HUES48 (cell line): ENCODE data around the gene MAGI3.
"Not testable (repeated sequence)": the region's sequence is repeated elsewhere in the genome, so short reads cannot be mapped to it uniquely, and the experiment has no call there.

Source experiments
- H3K27ac ChIP-seq: one replicate; pipeline ENCODE4 v1.7.0; 2013; ENCODE audit warnings: low read depth, low read length, inconsistent platforms
- H3K27me3 ChIP-seq: 2 replicates; pipeline ENCODE4 v1.6.1; 2013; ENCODE audit warnings: mild to moderate bottlenecking, low read length; ENCODE audit not compliant: control insufficient read depth, insufficient read depth
- H3K36me3 ChIP-seq: 2 replicates; pipeline ENCODE4 v1.6.1; 2013; ENCODE audit warnings: low read length; ENCODE audit not compliant: control insufficient read depth, insufficient read depth
- H3K4me1 ChIP-seq: 2 replicates; pipeline ENCODE4 v1.6.1; 2013; ENCODE audit warnings: mild to moderate bottlenecking, low read length; ENCODE audit not compliant: control insufficient read depth, insufficient read depth
- H3K4me3 ChIP-seq: 2 replicates; pipeline ENCODE4 v1.5.1; 2013; ENCODE audit warnings: mild to moderate bottlenecking, low read depth, low read length
- H3K9ac ChIP-seq: 2 replicates; pipeline ENCODE4 v1.6.1; 2013; ENCODE audit warnings: mild to moderate bottlenecking, low read depth, low read length, moderate library complexity
- H3K9me3 ChIP-seq: 2 replicates; pipeline ENCODE4 v1.6.1; 2013; ENCODE audit warnings: low read length; ENCODE audit not compliant: control insufficient read depth, insufficient read depth

MAGI3 gene

DNA sequence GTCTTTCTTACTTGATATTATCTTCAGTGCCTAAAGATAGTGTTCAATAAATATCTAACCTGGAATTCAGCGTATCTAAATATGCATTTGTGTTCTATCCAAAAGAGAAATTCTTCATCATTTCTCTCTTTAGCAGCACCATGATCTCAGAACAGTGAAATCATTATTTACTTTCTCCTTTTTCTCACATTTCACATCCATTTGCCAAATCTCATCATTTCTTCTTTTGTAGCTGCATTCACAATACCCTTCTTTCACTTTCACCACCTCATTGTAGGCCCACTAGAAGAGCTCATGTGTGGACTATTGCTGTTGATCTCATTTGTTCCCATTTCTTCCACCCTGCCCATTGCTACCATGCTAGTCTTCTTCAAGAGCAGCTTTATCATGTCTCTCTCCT is 191.0 kb downstream of the MAGI3 start:
- Histone ChIP-seq H3K4me3 (no peak overlapping the region), H3K27me3 (no peaks in the 10 kb centered on the region), H3K9ac (no peak overlapping the region), H3K36me3 (no peaks in the 10 kb centered on the region), H3K9me3 (no peaks in the 10 kb centered on the region), H3K27ac (no peak overlapping the region), H3K4me1 (peaks cover 7% of the 10 kb centered on the region; the same call in 1 of the 2 replicates)

DNA sequence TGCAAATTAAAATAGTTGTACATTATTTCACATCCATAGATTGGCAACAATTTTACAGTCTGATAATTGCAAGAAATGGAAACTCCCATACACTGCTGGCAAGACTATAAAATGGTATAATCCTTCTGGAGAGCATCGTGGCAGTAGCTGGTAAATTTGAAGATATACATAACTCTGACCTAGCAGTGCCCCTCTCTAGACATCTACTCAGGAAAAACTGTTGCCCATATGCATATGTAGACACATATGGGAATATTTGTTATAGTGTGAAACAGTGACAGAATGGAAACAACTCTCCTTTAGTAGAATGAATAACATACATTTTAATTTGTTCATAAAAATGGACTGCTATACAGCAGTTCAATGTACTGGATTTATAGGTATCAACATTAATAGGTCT is 191.8 kb downstream of the MAGI3 start:
- no peak overlapping the region for H3K4me3 ChIP-seq
- H3K4me1 ChIP-seq: peaks cover 7% of the 10 kb centered on the region; the same call in 1 of the 2 replicates
- no peaks in the 10 kb centered on the region for H3K9me3 ChIP-seq
- H3K9ac ChIP-seq: no peak overlapping the region
- H3K27ac ChIP-seq: no peak overlapping the region
- no peaks in the 10 kb centered on the region for H3K36me3 ChIP-seq
- no peaks in the 10 kb centered on the region for H3K27me3 ChIP-seq

DNA sequence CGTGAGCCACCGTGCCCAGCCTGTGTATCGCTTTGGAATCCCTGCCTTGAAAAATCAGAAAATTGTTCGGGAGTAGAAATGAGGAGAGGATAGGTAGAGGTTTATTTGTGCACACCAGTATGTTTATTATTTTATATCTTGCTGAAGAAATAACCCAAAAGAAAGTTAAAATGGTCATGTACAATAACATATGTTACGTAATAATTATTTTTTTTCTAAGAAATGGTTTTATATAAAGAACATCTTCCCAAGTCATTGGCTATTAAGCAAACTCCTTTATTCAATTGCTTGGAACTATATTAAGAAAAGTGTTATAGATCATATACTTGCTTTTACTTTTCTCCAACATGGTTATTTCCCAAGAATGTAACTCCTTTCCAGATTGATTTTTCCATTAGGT is 197.2 kb downstream of the MAGI3 start:
- H3K9me3 ChIP-seq: no peaks in the 10 kb centered on the region
- no peaks in the 10 kb centered on the region for H3K36me3 ChIP-seq
- no peaks in the 10 kb centered on the region for H3K27me3 ChIP-seq
- H3K27ac ChIP-seq: no peak overlapping the region
- peaks cover 7% of the 10 kb centered on the region; the same call in 1 of the 2 replicates for H3K4me1 ChIP-seq
- no peak overlapping the region for H3K9ac ChIP-seq
- no peak overlapping the region for H3K4me3 ChIP-seq

DNA sequence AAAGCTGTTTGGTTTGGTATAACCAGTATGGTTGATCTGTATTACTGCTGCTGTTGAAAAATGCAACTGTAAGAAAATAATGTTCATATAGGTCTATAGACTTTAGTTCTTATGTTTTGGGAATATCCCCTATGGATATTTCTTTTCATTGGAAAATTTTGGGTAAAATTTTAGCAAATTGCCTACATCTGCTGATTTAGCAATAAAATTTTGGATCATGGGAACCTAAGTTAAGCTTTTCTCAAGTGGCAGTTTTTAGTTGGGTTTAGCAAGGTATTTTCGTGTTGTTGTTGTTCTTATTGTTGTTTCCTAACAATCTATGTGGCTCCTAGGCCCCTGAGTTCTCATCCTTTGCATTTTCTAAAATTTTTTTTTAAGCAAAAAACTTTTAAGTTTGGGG is 201.9 kb downstream of the MAGI3 start:
- H3K27ac ChIP-seq: no peak overlapping the region
- H3K4me1 ChIP-seq: 0 out of 2 replicates have a peak, but pooled peaks cover 4% of the 10 kb centered on the region
- H3K4me3 ChIP-seq: no peak overlapping the region
- H3K27me3 ChIP-seq: no peaks in the 10 kb centered on the region
- H3K9me3 ChIP-seq: no peaks in the 10 kb centered on the region
- peaks cover 10% of the 10 kb centered on the region for H3K36me3 ChIP-seq
- H3K9ac ChIP-seq: no peak overlapping the region

DNA sequence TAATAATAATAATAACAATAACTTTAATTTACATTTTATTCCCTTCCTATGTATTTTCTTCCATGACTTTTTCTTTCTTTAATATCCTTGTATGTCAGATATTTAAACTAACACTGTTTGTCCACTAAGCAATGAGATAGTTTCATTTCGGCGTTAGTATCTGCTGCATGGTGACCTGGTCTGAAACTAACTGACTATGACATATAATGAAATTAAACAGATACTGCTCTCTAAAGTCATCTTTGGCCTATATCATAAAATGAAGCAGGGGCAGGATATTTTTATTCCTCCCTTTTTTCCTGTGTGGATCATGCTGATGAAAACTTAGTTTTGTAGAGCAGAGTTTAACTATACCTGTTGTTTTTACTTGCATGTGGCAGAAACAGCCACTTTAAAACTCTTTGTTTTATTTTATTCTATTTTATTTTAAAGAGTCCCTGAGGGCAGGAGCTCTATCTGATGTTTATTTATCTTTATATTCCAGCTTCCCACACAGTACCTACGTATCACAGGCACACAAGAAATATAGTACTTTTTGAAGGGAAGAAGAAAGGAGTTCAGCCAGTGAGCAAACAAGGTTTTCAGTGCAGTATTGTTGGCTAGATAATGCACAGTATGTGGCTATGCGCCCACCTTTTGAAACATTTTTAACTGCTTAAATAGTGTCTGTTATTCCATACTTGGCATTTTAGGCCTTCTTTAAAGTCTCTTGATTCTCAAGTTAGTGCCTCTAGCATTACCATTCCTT is 203.4 kb downstream of the MAGI3 start:
- Histone ChIP-seq H3K36me3 (peaks cover 14% of the 10 kb centered on the region), H3K27me3 (no peaks in the 10 kb centered on the region), H3K9me3 (peaks cover 3% of the 10 kb centered on the region; the same call in 1 of the 2 replicates), H3K27ac (no peak overlapping the region), H3K4me3 (no peak overlapping the region), H3K4me1 (0 out of 2 replicates have a peak, but pooled peaks cover 4% of the 10 kb centered on the region), H3K9ac (no peak overlapping the region)

DNA sequence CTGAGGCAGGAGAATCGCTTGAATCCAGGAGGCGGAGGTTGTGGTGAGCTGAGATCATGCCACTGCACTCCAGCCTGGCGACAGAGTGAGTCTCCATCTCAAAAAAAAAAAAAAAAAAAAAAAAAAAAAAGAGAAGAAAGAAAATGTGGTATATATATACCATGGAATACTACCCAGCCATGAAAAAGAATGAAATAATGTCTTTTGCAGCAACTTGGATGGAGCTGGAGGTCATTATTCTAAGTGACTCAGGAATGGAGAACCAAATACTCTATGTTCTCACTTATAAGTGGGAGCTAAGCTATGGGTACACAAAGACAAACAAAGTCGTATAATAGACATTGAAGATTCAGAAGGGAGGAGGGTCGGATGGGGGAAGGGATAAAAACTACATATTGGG is 214.2 kb downstream of the MAGI3 start:
- not testable (repeated sequence) for H3K27ac ChIP-seq, H3K9me3 ChIP-seq, H3K4me1 ChIP-seq, H3K4me3 ChIP-seq, H3K27me3 ChIP-seq, H3K9ac ChIP-seq, H3K36me3 ChIP-seq

DNA sequence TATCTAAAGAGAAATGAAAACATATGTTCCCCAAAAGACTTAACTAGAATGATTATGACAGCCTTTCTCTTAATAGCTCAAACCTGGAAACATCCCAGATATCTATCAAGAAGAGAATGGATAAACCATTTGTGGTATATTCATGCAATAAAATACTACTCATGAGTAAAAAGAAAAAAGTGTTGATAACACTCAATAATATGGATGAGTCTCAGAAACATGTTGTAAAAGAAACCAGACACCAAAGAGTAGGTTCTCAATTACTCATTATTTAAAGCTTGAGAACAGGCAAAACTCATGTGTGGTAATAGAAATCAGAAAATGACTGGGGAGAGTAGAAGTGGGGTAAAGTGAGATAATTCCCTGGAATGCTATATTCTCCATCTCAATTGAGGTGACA is 214.8 kb downstream of the MAGI3 start:
- Histone ChIP-seq H3K9ac (no peak overlapping the region), H3K27ac (no peak overlapping the region), H3K4me3 (no peak overlapping the region), H3K27me3 (no peaks in the 10 kb centered on the region), H3K36me3 (no peaks in the 10 kb centered on the region), H3K9me3 (no peaks in the 10 kb centered on the region), H3K4me1 (no peaks in the 10 kb centered on the region)

DNA sequence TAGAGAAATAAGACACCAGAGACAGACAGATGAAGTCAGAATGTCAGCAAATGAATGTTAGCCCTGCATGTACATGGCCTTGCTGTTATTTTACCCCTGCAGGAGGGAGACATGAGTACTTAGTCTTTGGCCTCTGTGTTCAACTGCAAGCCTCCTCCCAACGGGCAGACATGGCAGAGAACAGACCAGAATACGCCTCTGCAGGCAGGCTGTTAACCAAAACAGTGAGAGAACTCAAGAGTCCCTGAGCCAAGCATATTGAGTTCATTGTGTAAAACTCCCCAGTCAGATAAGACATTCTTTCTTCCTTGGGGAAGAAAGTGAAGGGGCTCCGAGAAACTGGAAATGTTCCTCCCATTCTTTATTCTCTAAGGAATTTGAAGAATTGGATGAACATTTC is 218.1 kb downstream of the MAGI3 start:
- Histone ChIP-seq H3K36me3 (no peaks in the 10 kb centered on the region), H3K4me3 (no peak overlapping the region), H3K9me3 (no peaks in the 10 kb centered on the region), H3K27ac (no peak overlapping the region), H3K27me3 (no peaks in the 10 kb centered on the region), H3K9ac (no peak overlapping the region), H3K4me1 (no peaks in the 10 kb centered on the region)

DNA sequence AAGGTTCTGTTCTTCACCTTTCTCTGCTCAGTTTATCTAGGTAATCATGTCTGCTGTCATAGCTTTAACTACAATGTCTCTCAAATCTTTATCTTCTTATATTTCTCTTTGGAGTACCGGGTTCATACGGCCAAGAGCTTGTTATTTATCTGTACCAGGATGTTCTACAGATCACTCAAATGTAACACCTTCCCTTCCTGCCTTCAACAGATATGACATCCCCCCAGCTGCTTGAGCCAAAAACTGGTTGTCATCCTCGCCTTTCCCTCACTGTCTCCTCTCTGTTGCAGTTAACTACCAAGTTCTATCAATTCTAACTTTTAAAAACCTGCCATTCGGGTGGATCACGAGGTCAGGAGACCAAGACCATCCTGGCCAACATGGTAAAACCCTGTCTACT is 220.1 kb downstream of the MAGI3 start:
- peaks cover 7% of the 10 kb centered on the region; the same call in 1 of the 2 replicates for H3K4me1 ChIP-seq
- H3K27ac ChIP-seq: no peak overlapping the region
- no peaks in the 10 kb centered on the region for H3K9me3 ChIP-seq
- H3K4me3 ChIP-seq: no peak overlapping the region
- no peaks in the 10 kb centered on the region for H3K27me3 ChIP-seq
- H3K9ac ChIP-seq: no peak overlapping the region
- no peaks in the 10 kb centered on the region for H3K36me3 ChIP-seq

DNA sequence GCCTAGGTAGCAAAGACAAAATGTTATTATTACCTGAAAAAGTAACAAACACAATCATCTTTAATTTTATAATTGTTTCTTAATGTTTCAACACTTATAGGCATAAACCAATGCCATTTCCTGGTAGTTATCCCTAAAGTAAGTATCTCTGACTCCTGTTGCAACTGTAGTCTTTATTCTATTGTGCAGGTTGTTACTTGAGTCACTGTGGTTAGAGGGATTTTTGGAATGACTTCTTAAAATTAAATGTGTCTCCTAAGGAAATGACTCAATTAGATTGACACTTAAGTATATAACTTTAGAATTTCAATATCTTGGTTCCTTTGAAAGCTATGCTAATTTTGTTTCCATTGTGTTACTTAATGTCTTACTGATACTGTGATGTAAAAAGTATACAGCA is 225.1 kb downstream of the MAGI3 start:
- H3K36me3 ChIP-seq: no peaks in the 10 kb centered on the region
- no peaks in the 10 kb centered on the region for H3K27me3 ChIP-seq
- no peak overlapping the region for H3K9ac ChIP-seq
- no peaks in the 10 kb centered on the region for H3K9me3 ChIP-seq
- peaks cover 18% of the 10 kb centered on the region for H3K4me1 ChIP-seq
- H3K4me3 ChIP-seq: no peak overlapping the region
- no peak overlapping the region for H3K27ac ChIP-seq

DNA sequence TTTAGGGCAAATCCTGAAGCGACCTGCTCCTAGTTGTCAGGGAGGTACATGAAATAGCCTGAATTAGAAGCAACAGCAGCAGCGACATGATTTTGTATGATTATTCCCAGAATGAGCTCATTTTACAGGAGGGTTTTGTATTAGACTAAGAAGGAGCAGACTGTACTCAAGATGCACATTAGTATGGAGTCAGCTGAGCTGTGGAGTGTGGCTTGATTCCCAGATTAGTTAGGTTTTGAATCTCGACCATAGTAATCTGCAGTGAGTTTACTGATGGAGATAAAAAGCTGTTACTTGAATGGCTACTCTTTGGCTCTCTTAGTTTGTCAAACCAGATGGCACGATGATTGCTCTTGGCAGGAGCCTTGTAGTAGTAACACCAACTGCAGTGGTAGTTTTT is 225.8 kb downstream of the MAGI3 start:
- Histone ChIP-seq H3K9me3 (no peaks in the 10 kb centered on the region), H3K9ac (no peak overlapping the region), H3K4me1 (peaks cover 18% of the 10 kb centered on the region), H3K36me3 (no peaks in the 10 kb centered on the region), H3K27me3 (no peaks in the 10 kb centered on the region), H3K4me3 (no peak overlapping the region), H3K27ac (no peak overlapping the region)
